ENCODE measurements around the gene STXBP1. TPM values are rescaled to one million over a fixed set of nuclear protein-coding genes. Genes with fewer than 3 reads are reported as not detected.

STXBP1 gene
- total RNA-seq, 2 experiments from 2014 or later: 1.9 to 3.4 TPM

- no peak overlapping the region for H3K27ac Mint-ChIP-seq
- H3K9me3 Mint-ChIP-seq: no peaks in the 10 kb centered on the region
- no peak for ATAC-seq (ENCODE audit: poor library complexity)
- no peaks in the 10 kb centered on the region for H3K36me3 Mint-ChIP-seq (ENCODE audit: low read depth)
- no peak for TF ChIP-seq CTCF (IDR thresholded peaks at IDR 0.05)
- DNase-seq: no peak
- no peak overlapping the region for H3K4me3 Mint-ChIP-seq
- H3K4me1 ChIP-seq (ENCODE audit: insufficient read depth, low read length): no peaks in the 10 kb centered on the region
- ChIA-PET CTCF (no interaction called here), POLR2A (no interaction called here)
- H3K4me3 ChIP-seq (ENCODE audit: low read length): no peak overlapping the region
- H3K27ac ChIP-seq (ENCODE audit: low read depth in 1 of 2, low read length in 2 of 2): no peak overlapping the region
- H3K36me3 ChIP-seq (ENCODE audit: insufficient read depth, low read length): no peaks in the 10 kb centered on the region
- no peaks in the 10 kb centered on the region for H3K4me1 Mint-ChIP-seq (ENCODE audit: low read depth)
- intact Hi-C loops (cut with DNase I, micrococcal nuclease): no loop called here
- H3K27me3 ChIP-seq (ENCODE audit: control insufficient read depth in 1 of 2, insufficient read depth in 2 of 2, low read length in 2 of 2): no peaks in the 10 kb centered on the region
- no peaks in the 10 kb centered on the region for H3K27me3 Mint-ChIP-seq
- H3K9me3 ChIP-seq (ENCODE audit: control insufficient read depth in 1 of 2, insufficient read depth in 1 of 2, low read length in 2 of 2): no peaks in the 10 kb centered on the region
Observed at GRCh38 chr9:127686461-127687393, 74.7 kb downstream of the STXBP1 start.

- no peaks in the 10 kb centered on the region for H3K4me1 Mint-ChIP-seq (ENCODE audit: low read depth)
- no peaks in the 10 kb centered on the region for H3K4me1 ChIP-seq (ENCODE audit: insufficient read depth, low read length)
- no peaks in the 10 kb centered on the region for H3K36me3 Mint-ChIP-seq (ENCODE audit: low read depth)
- intact Hi-C loops (cut with DNase I, micrococcal nuclease): no loop called here
- DNase-seq (no peak), ATAC-seq (ENCODE audit: poor library complexity) (no peak)
- no peak overlapping the region for H3K27ac ChIP-seq (ENCODE audit: low read depth in 1 of 2, low read length in 2 of 2)
- TF ChIP-seq CTCF (IDR thresholded peaks at IDR 0.05): no peak
- no peaks in the 10 kb centered on the region for H3K36me3 ChIP-seq (ENCODE audit: insufficient read depth, low read length)
- ChIA-PET CTCF (no interaction called here), POLR2A (no interaction called here)
- H3K9me3 Mint-ChIP-seq: no peaks in the 10 kb centered on the region
- H3K4me3 Mint-ChIP-seq: no peak overlapping the region
- H3K27me3 Mint-ChIP-seq: no peaks in the 10 kb centered on the region
- H3K4me3 ChIP-seq (ENCODE audit: low read length): no peak overlapping the region
- no peak overlapping the region for H3K27ac Mint-ChIP-seq
- no peaks in the 10 kb centered on the region for H3K9me3 ChIP-seq (ENCODE audit: control insufficient read depth in 1 of 2, insufficient read depth in 1 of 2, low read length in 2 of 2)
- no peaks in the 10 kb centered on the region for H3K27me3 ChIP-seq (ENCODE audit: control insufficient read depth in 1 of 2, insufficient read depth in 2 of 2, low read length in 2 of 2)
Observed at GRCh38 chr9:127689329-127690000, 77.4 kb downstream of the STXBP1 start.

- ChIA-PET CTCF (no interaction called here), POLR2A (no interaction called here)
- Histone ChIP-seq H3K27me3 (ENCODE audit: control insufficient read depth in 1 of 2, insufficient read depth in 2 of 2, low read length in 2 of 2) (no peaks in the 10 kb centered on the region), H3K36me3 (ENCODE audit: insufficient read depth, low read length) (no peaks in the 10 kb centered on the region), H3K27ac (ENCODE audit: low read depth in 1 of 2, low read length in 2 of 2) (no peak overlapping the region), H3K4me3 (ENCODE audit: low read length) (no peak overlapping the region), H3K9me3 (ENCODE audit: control insufficient read depth in 1 of 2, insufficient read depth in 1 of 2, low read length in 2 of 2) (no peaks in the 10 kb centered on the region), H3K4me1 (ENCODE audit: insufficient read depth, low read length) (no peaks in the 10 kb centered on the region)
- no peak overlapping the region for H3K4me3 Mint-ChIP-seq
- no peak for ATAC-seq (ENCODE audit: poor library complexity)
- intact Hi-C loops (cut with DNase I, micrococcal nuclease): no loop called here
- no peak for DNase-seq
- TF ChIP-seq CTCF (IDR thresholded peaks at IDR 0.05): no peak
- H3K36me3 Mint-ChIP-seq (ENCODE audit: low read depth): no peaks in the 10 kb centered on the region
- no peaks in the 10 kb centered on the region for H3K4me1 Mint-ChIP-seq (ENCODE audit: low read depth)
- H3K27me3 Mint-ChIP-seq: no peaks in the 10 kb centered on the region
- no peaks in the 10 kb centered on the region for H3K9me3 Mint-ChIP-seq
- H3K27ac Mint-ChIP-seq: no peak overlapping the region
Observed at GRCh38 chr9:127690735-127691134, 78.7 kb downstream of the STXBP1 start.

Data from CD4-positive, alpha-beta T cell (primary cell).